ENCODE data around the gene NUP210.
"Not testable (repeated sequence)": the region's sequence is repeated elsewhere in the genome, so short reads cannot be mapped to it uniquely, and the experiment has no call there.

The NUP210 gene

DNA sequence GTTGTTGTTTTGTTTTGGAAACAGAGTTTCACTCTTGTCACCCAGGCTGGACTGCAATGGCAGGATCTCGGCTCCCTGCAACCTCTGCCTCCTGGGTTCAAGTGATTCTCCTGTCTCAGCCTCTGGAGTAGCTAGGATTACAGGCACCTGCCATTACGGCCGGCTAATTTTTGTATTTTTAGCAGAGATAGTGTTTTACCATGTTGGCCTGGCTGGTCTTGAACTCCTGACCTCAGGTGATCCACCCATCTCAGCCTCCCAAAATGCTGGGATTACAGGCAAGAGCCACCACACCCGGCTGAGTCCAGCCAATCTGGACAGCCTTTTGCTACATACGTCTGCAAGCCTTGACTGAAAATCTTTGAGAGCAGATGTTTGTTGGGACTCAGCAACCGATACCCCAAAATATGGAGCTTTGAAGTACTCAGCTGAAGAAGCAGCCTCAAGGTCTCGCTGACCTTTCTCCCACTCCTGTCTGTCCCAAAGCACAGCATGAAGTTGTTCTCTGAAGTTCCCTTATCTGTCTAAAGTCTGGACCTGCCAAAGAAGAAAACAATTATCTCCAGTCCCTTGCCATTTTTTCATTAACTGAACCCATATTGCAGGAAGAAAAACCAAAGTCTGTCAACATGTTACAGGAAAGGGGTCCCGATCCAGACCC lies 9.6 kb upstream of the NUP210 start:
- DNase-seq = no peak

DNA sequence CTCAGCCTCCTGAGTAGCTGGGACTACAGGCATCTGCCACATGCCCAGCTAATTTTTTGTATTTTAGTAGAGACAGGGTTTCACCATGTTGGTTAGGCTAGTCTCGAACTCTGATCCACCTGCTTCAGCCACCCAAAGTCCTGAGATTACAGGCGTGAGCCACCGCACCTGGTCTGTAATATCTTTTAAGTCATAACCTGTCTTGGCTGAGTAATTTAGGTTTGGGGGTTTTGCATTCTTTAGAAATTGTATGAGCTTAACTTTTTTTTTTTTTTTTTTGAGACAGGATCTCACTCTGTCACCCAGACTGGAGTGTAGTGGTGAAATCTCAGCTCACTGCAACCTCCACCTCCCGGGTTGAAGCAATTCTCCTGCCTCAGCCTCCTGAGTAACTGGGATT lies 8.6 kb upstream of the NUP210 start:
- DNase-seq = not testable (repeated sequence)

DNA sequence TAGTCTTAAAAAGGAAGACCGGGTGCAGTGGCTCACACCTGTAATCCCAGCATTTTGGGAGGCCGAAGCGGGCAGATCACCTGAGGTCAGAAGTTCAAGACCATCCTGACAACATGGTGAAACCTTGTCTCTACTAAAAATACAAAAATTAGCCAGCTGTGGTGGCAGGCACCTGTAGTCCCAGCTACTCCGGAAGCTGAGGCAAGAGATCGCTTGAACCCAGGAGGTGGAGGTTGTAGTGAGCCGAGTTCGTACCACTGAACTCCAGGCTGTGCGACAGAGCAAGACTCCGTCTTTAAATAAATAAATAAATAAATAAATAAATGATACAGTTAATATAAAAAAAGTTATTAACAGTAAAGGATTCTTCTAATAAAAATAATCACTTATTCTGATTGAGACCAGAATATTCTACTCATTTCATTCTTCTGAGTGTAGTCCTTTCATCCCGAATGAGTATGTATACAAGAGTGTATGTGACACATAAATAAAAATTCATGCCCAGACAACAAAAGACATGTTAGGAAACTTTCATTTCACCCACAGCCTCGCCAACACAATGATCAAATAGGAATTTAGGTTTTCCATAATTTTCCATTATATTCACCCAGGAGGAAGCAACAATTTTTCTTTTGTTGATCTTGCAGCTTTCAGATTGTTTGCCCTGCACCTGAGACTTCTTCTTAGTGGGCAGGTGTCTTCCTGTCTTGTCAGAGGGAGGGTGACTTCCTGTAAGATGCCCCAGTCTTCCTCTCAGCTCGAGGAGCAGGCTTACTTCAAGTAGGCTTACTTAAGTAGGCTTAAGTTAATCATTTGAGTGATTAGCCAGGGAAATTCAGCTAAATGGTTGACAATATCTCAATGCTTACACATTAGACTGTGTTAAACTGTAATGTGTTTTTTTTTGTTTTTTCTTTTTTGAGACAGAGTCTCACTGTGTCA lies 7.8 kb upstream of the NUP210 start:
- no peak for DNase-seq

DNA sequence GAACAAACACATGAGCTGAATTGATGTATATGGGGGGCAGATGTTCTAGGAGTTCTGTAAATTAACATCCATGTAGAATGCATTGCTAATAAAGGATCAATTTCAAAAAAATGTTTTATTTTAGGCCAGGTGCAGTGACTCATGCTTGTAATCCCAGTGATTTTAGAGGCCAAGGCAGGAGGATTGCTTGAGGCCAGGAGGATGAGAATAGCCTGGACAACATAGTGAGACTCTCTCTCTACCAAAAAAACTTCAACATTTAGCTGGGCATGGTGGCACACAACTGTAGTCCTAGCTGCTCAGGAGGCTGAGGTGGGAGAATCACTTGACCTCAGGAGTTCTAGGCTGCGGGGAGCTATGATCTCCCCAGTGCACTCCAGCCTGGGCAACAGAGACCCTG lies 6.5 kb upstream of the NUP210 start:
- no peak for DNase-seq

DNA sequence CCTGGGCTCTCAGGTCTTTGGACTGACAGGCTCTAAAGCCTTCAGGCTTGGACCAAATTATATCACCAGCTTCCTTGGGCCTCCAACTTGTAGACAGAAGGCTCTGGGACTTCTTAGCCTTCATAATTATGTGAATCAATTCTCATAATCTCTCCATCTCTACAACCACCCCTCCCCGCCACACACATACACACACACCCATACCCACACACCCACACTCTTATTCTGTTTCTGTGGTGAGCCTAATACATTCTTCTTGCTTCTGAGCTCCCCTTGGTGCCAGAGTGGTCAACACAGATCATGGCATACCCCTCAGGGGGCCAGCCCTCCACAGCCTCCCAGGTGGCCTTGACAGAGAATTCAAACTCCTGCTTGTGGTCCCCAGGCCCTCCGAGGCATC lies 5.6 kb upstream of the NUP210 start:
- no peak for DNase-seq

DNA sequence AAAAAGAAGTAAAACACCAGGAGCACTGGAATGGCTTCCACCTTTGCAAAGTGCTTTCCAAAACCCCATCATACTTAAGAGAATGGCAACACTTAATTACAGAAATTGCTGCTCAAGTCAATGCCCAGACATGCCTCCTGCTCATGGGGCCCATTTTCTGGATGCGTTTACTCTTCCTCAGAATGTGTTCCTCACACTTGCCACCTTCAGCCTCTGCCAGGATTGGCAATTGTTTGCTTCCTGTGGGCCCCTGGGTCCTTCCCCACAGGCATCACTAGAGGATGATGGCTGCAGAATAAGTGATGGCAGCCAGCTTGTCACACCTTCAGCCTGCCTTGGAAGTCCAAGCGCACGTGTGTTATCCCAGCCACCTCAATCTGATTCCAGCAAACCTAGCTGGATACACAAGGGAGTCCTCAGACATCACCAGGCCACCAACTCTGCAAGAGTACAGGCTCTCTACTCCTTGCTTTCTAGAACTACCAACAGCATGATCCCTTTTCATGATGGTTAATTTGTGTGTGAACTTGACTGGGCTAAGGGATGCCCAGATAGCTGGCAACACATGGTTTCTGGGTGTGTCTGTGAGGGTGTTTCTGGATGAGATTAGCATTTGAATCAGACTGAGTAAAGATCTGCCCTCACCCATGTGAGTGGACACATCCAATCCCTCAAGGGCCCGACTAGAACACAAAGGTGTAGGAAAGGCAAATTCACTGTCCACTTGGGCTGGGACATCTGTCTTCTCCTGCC lies 4.9 kb upstream of the NUP210 start:
- no peak for DNase-seq

DNA sequence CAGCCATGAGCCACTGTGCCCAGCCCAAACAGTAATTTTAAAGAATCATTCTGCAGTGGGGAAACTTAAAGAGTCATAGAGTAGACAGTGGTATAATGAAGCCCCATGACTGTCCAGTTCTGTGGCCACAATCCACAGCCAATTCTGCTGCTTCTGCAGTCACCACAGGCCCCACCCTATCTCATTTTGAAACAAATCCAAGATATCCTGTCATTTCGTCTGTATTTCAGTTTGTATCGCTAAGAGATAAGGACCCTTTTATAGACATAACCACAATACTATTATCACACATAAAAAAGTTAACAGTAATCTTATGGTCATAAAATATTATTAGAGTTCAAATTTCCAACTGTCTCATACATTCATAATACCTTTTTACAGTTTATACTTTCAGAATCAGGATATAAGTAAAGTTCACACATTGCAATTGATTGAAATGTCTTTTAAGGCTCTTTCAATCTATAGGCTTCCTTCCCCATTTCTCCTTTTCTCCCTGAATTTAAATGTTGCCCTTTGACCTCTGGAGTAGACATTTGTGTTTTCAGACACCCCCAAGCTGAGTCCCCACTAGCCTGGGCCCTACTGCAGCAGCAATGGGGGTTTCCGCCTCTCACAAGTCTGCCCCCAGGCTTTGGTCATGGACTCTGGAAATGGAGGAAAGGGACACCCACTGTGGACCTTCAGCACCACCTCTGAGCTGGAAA lies 4.2 kb upstream of the NUP210 start:
- DNase-seq = peak; percentile 53

DNA sequence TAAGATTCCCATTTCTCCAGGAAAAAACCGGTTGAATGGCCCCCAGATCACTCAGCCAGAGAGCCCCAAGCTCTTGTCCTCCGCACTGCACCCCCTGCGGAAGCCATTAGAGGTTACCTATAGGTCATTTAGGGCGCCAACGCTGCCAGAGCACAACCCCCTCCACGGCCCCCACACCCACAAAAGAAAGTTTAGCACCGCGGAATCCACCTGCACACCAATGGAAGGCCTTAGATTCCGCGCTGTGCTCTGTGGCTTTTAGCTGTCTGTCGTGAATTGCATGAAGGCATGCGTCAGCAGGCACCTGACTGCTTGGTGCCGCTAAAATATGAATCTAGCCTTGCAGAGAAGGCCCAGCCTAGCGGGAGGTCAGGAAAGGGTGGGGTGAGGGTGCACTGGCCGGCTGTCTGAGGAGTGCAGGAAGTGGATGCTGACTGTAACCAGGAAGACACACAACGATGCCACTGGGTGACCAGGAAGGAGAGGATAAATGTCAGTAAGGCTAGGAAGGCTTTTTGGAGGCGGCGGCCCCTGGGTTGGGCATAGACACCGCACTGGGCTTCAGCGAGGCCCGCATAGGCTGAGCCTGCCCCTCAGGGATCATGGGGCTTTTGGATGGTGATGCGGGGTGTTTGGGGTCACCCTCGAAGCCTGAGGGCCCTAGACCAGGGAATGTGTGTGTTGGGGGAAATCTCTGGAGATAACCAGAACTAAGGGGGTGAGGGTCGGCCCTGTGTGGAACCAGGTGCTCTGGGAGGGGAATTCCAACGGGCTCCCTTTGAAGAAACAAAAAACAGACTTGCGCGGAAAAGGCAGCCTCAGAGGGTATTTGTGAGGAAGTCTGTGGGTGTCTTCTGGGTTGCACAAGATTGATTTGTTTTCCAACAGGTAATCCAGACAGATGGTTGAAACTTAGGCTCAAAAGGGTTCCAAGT lies 976 bp upstream of the NUP210 start:
- DNase-seq = no peak

DNA sequence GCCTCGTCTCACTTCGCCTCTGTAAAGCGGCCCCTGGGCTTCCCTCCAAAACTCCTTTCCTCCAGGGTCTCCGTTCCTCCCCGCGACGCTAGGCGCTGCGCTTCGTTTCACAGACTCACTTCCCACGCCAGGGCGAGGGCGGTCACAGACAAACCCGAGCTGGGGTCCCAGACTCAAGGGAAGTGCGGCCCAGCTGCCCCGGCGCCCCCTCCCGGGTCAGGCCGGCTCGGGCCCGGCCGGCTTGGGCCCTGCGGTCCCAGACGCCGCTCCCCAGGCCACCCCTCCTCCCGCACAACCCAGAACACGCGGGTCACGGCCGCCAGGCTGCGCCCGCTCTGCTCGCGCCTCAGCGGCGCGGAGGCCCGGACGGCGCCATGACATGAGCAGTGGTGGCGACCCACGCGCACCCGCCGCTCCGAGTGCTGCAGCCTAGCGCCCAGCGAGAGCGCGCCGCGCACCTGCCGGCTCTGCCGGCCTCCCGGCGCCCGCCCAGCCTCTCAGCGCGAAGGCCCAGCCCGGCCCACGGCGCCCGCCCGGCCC lies 547 bp downstream of the NUP210 start:
- no peak for DNase-seq

DNA sequence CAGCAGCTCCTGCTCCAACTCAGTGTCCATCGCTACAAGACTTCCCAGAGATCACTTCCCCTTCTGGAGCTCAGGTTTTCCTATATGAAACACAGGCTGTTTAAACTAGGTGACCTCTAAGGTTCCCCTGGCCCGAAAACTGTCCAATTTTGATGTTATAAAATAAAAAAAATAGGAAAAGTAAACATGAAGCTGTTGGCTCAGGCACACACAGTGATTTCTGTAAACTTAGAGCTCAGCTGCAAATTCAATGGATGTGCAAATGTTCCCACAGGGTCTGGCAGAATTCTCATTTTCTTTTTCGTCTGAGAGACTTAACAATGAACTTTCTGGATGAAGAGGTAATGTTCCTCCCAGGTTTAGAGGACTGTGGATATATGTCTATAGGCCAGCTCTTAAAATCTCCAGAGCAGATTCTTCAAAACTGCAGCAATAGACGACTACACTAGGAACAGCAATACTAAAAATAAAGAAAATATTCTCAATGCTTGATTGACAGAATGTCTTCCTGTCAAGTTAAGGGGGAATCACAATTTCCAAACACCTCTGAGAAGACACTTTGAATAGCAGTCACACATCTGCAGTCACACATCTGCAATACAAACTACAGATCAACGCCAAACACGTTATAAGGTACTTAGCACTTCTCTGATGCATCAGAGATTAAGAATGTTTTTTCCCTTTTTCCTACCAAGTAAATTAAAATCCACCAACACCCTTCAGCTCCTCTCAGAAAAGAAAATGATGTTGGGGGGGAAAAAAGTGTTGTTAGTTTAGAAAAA lies 2.8 kb downstream of the NUP210 start:
- DNase-seq = no peak

DNA sequence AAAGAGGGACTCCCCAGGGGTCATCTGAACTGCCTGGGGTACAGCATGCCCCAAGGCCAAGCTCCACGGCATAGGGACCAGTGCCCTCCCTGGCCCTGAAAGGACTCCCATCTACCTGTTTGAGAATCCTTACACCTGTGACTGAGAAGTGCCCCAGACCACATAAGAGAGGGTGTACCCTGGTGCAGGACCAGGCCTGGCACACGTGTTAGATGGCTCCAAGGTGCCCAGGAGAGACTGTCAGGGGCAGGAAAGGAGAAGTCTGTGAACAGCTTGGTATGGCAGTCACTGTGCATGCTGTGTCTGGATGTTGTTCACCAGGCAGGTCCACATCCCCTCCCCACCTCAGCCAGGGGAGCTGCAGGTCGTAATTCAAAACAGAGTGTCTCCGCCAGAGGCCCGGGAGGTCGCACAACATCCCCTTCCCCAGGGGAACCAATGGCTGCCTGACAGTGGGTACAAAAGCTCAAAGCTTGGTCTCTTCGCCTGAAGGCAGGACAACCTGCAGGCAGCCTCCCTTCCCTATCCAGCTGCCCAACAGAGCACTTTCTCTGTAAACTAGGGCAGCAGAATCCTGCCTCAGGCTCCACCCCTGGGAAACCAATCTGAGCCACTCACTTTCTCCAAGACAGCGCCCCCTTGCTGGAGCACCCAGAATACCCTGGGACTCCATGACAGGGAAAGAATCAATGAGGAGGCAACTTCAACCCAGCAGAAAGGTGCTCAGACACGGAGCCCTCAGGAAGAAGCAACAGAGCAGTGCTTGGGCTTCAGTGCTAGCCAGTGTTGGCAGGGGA lies 3.9 kb downstream of the NUP210 start:
- DNase-seq = no peak

DNA sequence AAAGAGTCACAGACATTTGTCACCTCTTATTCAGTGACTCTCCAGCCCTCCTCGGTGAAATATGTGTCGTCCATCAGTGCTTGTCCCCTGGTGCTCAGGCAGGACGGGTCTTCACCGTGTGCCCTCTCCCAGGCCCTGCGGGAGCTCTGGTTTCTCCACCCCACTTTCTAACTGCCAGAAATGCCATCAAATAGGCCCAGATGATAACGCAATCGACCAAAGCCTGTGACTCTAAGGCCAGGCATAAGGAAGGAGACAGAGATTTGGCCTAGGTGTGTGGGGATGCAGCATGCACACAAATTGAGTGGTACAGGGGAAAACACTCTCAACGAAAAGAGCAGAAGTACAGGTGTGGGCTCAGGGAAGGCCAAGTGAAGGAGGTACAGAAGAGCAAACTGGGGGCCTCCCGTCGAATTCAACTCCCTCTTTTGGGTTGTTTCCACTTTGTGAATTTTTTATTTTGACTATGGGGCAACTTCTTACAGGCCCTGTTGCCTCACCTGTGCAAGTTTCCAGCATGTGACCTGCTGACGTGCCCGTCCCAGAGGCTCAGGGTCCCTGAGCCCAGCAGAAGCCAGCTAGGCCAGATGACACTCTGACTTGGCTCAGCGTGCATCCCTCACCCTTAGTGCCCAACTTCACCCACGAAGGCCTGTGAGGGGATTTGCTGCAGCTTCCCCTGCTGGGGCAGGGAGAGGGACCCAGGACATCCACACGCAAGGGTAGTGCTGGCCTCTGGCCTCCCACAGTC lies 4.7 kb downstream of the NUP210 start:
- no peak for DNase-seq

DNA sequence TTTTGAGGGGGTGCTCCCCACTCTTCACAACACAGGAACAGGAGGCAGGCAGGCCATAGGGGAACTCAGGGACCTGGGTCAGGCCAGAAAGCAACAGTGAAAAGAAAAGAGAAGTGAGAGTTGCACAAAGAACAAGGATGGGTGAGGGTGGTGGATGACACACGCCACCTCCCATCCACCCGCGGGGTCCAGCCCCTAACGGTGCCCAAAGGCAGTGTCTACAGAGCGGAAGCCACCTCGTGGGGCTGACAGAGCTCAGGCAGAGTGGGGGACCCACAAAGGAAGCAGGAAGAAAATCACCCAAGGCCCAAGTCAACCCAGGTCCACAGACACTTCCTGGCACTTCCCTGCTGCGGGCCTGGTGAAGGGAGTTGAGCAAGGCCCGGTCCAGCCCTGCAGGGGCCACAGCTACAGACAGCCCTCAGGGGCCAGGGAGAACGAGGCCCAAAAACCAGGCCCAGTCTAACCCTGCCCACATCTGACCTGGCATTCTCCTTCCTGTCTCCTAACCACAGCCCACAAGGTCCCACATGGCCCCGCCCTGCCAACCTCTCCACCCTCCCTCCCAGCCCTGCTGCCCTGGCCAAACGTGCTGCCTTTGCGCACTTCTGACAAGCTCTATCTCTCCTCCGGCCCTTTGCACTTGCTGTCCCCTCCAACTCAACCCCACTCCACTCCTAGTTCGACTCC lies 5.9 kb downstream of the NUP210 start:
- no peak for DNase-seq

DNA sequence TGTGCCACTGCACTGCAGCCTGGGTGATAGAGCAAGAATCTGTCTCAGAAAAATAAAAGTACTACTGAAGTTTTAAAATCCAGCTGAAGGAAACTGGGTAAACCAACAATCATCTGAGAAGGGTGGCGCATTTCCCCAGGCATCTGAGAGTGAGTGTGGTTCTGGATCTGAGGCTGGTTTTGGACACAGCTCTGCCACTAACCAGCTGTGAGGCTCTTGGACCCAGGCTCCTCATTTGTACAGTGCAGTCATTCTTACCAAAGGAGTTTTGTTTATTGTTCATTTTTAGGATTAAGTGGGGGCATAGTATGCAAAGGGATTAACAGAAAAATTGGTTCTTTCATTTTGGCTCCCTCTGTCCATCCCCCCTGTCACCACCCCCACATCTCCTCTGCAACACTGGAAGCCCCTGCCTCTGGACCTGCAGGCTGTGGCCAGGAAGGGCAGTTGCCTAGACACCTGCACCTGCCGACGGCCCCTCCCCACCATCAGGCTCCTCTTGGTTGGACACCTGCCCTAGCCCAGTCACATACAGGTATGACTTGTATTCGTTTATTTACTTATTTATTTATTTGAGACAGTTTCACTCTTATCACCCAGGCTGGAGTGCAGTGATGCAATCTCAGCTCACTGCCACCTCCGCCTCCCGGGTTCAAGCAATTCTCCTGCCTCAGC lies 8.8 kb downstream of the NUP210 start:
- no peak for DNase-seq

DNA sequence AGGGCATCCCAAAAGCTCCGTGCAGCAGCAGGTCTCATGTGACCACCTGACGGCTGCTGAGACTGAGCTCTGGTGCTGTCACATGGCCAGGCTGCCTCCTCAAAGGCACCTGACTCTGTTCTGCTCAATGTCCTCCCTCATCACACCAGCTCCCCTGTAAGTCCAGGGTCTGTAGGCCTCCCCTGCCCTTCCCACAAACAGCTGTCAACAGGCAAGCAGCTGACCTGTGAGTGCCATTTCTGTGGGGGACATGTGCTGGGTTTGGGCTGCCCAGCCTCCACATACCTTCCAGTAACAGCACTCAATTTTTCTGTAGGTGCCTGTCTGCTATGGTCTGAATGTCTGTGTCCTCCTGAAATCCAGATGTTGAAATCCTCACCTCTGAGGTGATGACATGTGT lies 11.2 kb downstream of the NUP210 start:
- DNase-seq = no peak

DNA sequence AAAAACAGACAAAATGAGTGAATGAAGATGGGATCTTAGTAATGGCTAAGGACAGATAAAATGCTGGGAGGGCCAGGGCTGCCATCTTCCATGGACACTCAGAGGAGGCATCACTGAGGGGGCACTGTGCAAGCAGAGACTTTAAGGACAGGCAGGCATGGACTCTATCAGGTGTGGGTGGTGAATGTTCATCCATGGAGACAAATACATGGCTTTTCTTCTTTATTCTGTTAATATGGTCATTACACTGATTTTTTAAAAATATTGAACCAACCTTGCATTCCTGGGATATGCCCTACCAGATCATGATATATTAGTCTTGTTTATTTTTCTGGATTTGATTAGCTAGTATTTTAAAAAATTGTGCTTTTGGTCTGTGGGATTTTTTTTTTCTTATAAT lies 12.2 kb downstream of the NUP210 start:
- no peak for DNase-seq

DNA sequence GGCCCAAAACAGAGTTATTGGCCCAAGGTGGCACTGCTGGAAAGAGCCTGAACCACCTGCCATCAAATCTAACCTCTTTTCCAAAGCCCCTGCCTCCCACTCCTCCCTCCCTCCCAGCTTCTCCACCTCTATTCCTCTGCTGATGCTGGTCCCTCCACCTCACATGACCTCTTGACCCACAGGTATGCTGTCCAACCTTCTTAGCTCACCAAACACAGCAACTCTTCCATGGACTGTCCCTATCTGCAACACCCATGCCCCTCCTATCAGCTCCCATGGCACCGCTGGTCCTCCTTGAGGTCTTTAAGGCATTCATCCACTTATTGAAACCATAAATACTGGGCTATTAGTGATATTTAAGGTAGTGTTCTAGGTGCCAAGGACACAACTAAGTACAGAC lies 12.6 kb downstream of the NUP210 start:
- DNase-seq = no peak

DNA sequence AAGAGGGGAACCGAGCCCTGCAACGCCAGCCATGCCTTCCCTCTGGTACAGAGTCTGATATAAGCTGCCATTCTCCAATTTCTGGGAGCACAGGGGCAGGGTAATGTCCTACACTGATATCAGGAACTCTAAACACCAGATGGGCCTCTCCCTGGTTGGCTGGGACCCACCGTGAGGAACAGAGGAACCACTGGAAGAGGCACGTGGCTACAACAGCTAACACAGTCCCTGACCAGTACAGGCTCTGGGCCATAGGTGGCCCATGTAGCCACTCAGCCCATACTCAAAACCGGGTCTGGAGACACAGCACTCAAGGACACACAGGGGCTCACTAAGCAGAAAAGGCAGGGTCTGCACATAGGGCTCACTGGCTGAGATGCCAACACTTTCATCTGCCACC lies 13.9 kb downstream of the NUP210 start:
- DNase-seq = no peak

Measured in OCI-M1 (cell line).